ENCODE measurements around the gene RB1.

DNA sequence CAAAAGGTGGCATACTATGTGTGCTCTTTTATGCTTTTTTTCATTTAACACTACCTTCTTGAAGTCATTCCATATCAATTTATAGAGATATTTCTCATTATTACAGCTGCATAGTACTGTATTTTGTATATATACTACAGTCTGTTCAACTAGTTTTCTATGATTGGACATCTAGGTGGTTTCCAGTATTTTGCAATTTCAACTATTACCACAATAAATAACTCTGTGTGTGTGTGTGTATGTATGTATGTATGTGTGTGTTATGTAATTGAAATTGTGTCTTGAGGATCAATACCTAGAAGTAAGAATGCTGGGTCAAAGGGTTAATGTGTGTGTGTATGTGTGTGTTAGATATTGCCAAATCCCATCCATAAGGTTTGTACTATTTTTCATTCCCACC, 102.3 kb downstream of the RB1 start:
- TF ChIP-seq POLR2A (IDR thresholded peaks at IDR 0.05), result no peak
- TF ChIP-seq CTCF (IDR thresholded peaks at IDR 0.05), result no peak

Data from Peyer's patch (tissue), 4 donors.